HG02884 (cell line): ENCODE data around the gene PRSS53.
"Not testable (repeated sequence)": the region's sequence is repeated elsewhere in the genome, so short reads cannot be mapped to it uniquely, and the experiment has no call there.

Experiments used
- ATAC-seq: cut with Tn5 transposase; IDR thresholded peaks from one replicate; pipeline ENCODE4 v1.9.1; 2021; ENCODE audit warnings: mild to moderate bottlenecking, moderate library complexity; ENCODE audit not compliant: unreplicated experiment

PRSS53 gene

GRCh38 chr16:31118223-31119155, 29.7 kb upstream of the PRSS53 start:
- ATAC-seq: no peak

- ATAC-seq: peak; percentile 88
Observed at GRCh38 chr16:31117384-31118222, 28.9 kb upstream of the PRSS53 start, which contains the start of gene KAT8. Gene KAT8 (plus strand): TSS chr16:31117664. CDS start chr16:31117682, 18 bp downstream.

- no peak for ATAC-seq
Observed at GRCh38 chr16:31114468-31114867, 25.7 kb upstream of the PRSS53 start.

GRCh38 chr16:31113121-31114120, 24.7 kb upstream of the PRSS53 start:
- no peak for ATAC-seq

- no peak for ATAC-seq
Observed at GRCh38 chr16:31112711-31113110, 24.0 kb upstream of the PRSS53 start.

- ATAC-seq: no peak
Observed at GRCh38 chr16:31111881-31112466, 23.2 kb upstream of the PRSS53 start.

- no peak for ATAC-seq
Observed at GRCh38 chr16:31110106-31111034, 21.6 kb upstream of the PRSS53 start.

- ATAC-seq: no peak
Observed at GRCh38 chr16:31109622-31110021, 20.9 kb upstream of the PRSS53 start.

- no peak for ATAC-seq
Observed at GRCh38 chr16:31108794-31109558, 20.2 kb upstream of the PRSS53 start.

GRCh38 chr16:31108035-31108793, 19.5 kb upstream of the PRSS53 start, which contains the start of gene BCKDK:
Gene BCKDK (plus strand): TSS chr16:31108386. CDS start chr16:31109224, 838 bp downstream.
- peak; percentile 69 for ATAC-seq

- ATAC-seq: peak; percentile 53
Observed at GRCh38 chr16:31107465-31107867, 18.7 kb upstream of the PRSS53 start.

- ATAC-seq: no peak
Observed at GRCh38 chr16:31106509-31107464, 18.0 kb upstream of the PRSS53 start.

GRCh38 chr16:31105677-31106213, 17.0 kb upstream of the PRSS53 start:
- ATAC-seq: peak; percentile 39

- not testable (repeated sequence) for ATAC-seq
Observed at GRCh38 chr16:31100876-31101641, 12.3 kb upstream of the PRSS53 start.
